Mucosa of stomach (tissue), 1 donor: ENCODE data around the gene AKT1S1.

ENCODE experiments used
- H3K27me3 ChIP-seq: one replicate; pipeline ENCODE4 v1.7.0; 2013; ENCODE audit warnings: mild to moderate bottlenecking, low read length; ENCODE audit not compliant: control insufficient read depth, insufficient read depth
- H3K36me3 ChIP-seq: one replicate; pipeline ENCODE4 v1.7.0; 2013; ENCODE audit warnings: low read length; ENCODE audit not compliant: control insufficient read depth, insufficient read depth
- H3K4me1 ChIP-seq: one replicate; pipeline ENCODE4 v1.7.0; 2013; ENCODE audit warnings: mild to moderate bottlenecking, low read length; ENCODE audit not compliant: control insufficient read depth, insufficient read depth
- H3K4me3 ChIP-seq: one replicate; pipeline ENCODE4 v1.7.0; 2013; ENCODE audit warnings: low read length
- H3K9ac ChIP-seq: one replicate; pipeline ENCODE4 v1.7.0; 2013; ENCODE audit warnings: mild to moderate bottlenecking, low read length, moderate library complexity
- H3K9me3 ChIP-seq: one replicate; pipeline ENCODE4 v1.7.0; 2013; ENCODE audit warnings: mild to moderate bottlenecking, low read length, moderate library complexity; ENCODE audit not compliant: control insufficient read depth
- donor health status: Pancreatic carcinoma.

Gene AKT1S1

DNA sequence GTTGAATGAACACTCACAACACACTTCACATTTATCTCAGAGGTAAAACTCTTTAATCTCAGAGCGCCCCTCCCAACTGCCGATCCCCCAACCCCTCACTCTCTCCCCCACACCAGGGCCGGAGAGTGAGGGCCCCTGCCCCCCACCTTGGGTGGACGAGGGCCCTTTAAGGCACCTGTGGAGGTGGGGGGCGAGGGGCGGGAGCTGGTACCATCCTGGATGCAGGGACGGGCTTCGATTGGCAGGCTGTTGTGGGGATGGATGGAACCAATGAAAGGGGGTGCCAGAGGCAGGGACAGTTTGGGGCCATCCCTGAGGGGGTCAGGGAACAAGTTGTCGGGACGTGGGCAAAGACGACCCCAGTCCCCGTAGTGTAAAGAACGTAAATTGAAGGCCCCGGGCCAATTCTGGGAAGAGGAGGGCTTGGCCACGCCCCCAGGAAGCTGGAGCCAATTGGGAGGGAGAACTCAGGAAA lies 8.1 kb downstream of the AKT1S1 start:
- peaks cover 43% of the 10 kb centered on the region for H3K4me1 ChIP-seq
- H3K9ac ChIP-seq: peak overlapping the region; percentile 22
- H3K9me3 ChIP-seq: no peaks in the 10 kb centered on the region
- H3K4me3 ChIP-seq: peak overlapping the region; percentile 38
- peaks cover 7% of the 10 kb centered on the region for H3K36me3 ChIP-seq
- H3K27me3 ChIP-seq: no peaks in the 10 kb centered on the region

DNA sequence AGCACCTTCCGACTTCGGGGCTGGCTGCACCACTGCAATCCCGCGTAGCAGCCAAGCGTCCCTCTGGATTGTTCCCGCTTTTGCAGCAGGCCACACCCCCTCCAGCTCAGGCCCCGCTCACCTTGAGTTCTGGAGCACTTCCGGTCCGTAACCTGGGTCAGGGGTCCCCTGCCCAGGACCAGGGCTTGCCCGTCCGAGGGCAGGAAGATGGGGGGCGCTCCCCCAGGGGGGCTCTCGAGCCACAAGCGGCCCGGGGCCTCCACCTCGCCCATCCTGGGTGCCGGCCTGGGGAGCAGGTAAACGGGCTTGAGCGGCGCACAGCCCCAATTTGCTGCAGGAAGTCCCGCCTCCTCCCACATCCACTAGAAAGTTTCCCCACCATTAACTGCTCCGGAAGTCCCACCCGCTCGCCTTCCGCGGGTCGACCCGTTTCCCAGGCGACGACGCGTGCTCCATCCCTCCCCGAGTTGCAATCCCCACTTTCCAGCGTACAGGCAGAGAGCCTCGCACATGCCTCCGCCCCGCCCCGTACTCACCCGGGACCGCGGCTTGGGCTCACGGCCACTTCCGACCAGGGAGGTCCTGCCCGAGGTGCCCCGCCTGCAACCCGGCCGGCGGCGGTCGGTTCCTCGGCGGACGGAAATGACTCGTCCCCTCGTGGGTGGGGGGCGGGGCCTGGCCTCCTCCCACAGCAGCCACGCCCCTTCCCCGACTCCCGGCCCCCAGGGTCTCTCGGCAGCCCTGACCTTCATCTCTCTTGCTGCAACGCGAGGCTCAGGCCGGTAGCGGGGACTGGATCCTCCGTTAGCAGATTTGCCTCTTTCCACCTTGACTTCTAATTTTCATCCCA lies 10.0 kb downstream of the AKT1S1 start, which contains the start of gene PNKP:
PNKP (minus strand) TSS at position 644 of the 850 bp plus-strand sequence; CDS start at position 272, 372 bp downstream.
- Histone ChIP-seq H3K4me3 (peak within 1 kb of the TSS; percentile 92), H3K9ac (peak within 1 kb of the TSS; percentile 82), H3K27me3 (no peaks in the 10 kb centered on the region), H3K4me1 (peaks cover 43% of the 10 kb centered on the region), H3K36me3 (peaks cover 11% of the 10 kb centered on the region), H3K9me3 (no peaks in the 10 kb centered on the region)

DNA sequence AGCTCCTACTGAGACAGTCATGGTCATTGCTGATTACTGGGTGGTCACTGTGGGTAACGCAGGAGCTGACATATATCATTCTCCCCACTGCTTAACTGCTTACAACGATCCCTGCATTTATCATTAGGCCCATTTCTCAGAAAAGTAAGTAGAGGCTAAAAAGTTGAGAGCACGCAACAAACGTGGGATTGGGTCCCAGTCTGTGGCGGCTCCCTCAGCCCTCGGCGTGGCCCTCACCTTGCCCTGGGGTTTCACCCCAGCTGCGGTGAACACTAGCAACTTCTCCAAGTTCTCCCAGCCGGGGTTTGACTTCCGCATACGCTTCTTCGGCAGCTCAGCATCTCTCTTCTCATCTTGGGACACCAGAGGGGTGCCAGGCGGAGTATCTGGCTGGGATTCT lies 12.3 kb downstream of the AKT1S1 start:
- Histone ChIP-seq H3K27me3 (no peaks in the 10 kb centered on the region), H3K9me3 (no peaks in the 10 kb centered on the region), H3K9ac (no peak overlapping the region), H3K4me3 (no peak overlapping the region), H3K4me1 (peaks cover 42% of the 10 kb centered on the region), H3K36me3 (peaks cover 18% of the 10 kb centered on the region)

DNA sequence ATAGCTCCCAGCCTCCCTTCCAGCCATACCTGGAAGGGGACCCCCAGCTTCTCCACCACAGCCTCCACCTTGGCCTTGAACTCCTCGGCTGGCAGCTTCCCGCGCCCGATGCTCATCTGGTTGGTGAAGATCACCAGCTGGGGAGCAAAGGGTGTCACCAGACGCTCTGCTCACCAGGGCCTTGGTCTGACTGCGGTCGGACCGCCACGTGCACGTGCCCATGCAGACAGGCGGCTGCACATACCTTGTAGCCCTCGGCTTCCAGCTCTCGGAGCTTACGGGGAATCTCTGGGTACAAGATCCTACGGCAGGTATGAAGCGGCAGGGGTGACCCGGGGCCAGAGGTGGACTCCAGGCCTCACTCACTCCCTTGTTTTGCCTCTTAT lies 13.2 kb downstream of the AKT1S1 start:
- H3K9me3 ChIP-seq: no peaks in the 10 kb centered on the region
- no peaks in the 10 kb centered on the region for H3K27me3 ChIP-seq
- H3K36me3 ChIP-seq: peaks cover 22% of the 10 kb centered on the region
- H3K4me1 ChIP-seq: peaks cover 42% of the 10 kb centered on the region
- no peak overlapping the region for H3K4me3 ChIP-seq
- no peak overlapping the region for H3K9ac ChIP-seq

DNA sequence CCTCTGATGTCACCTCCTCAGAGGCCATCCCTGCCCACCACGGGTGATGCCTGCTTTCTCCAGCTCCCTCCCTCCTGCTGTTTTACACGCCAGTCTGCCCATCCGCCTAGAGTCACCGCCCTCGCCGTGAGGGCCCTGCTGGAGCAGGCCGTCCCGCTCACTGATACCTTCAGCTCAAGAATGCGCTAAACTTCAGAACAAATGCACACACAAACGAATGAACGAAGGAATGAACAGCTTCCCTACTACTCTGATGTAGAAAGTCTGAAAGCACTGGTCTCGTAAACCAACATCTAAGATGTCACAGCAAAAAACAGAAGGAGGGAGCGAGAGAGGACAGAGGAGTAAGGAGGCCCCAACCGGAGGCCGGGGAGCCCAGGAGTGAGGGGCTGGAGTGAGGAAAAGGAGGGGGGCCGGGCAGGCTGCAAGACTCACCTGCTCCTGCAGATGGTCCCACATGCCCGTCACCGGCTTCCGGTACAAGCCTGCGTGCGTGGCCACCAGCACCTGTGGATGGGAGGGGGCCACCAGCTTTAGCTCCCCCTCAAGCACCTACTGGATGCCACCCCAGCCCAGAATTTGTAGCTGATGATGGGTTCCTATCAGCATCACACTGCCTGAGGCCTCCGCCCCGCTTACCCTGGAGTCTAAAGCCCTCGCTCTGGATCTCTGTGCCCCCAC lies 13.8 kb downstream of the AKT1S1 start:
- Histone ChIP-seq H3K36me3 (peaks cover 22% of the 10 kb centered on the region), H3K4me1 (peaks cover 39% of the 10 kb centered on the region), H3K9ac (no peak overlapping the region), H3K4me3 (no peak overlapping the region), H3K9me3 (no peaks in the 10 kb centered on the region), H3K27me3 (no peaks in the 10 kb centered on the region)

DNA sequence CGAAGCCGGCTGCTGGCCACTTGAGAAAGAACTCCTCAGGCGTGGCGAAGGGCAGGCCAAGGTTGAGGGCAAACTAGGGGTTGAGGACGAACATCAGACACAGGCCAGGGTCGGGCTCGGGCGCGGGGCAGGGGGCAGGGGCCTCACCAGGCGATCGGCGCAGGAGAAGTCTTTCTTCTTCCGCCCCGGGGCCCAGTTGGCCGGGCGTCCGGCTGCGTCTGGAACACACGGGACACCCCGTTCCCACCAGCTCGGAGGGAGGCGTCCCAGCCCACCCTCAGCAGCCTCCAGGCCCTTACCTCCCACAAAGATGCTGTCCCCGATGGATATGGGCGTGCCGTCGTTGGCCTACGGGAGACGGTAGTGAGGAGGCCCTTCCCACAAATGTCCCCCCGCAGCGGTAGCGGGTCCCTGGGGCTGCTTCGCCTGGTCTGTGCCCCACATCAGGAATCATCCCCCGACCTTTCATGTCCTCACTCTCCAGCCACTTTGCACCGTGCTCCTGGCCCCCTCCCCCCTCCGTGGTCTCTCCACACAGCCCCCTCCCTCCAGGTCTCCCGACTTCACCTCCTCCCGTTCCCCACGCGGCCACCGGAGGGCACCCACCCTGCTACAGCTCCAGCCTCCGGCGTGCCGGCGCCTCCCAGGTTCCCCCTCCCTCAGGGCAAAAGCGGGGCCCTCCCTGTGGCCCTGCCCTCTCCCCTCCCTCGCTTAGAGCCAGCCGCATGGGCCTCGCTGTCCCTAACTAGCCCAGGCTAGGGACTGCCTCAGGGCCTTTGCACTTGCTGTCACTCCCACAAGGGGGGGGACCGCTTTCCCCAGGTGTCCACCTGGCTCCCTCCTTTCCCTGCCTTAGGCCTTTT lies 14.5 kb downstream of the AKT1S1 start:
- H3K9me3 ChIP-seq: no peaks in the 10 kb centered on the region
- H3K9ac ChIP-seq: no peak overlapping the region
- no peaks in the 10 kb centered on the region for H3K27me3 ChIP-seq
- H3K4me3 ChIP-seq: no peak overlapping the region
- H3K36me3 ChIP-seq: peaks cover 24% of the 10 kb centered on the region
- H3K4me1 ChIP-seq: peaks cover 35% of the 10 kb centered on the region

DNA sequence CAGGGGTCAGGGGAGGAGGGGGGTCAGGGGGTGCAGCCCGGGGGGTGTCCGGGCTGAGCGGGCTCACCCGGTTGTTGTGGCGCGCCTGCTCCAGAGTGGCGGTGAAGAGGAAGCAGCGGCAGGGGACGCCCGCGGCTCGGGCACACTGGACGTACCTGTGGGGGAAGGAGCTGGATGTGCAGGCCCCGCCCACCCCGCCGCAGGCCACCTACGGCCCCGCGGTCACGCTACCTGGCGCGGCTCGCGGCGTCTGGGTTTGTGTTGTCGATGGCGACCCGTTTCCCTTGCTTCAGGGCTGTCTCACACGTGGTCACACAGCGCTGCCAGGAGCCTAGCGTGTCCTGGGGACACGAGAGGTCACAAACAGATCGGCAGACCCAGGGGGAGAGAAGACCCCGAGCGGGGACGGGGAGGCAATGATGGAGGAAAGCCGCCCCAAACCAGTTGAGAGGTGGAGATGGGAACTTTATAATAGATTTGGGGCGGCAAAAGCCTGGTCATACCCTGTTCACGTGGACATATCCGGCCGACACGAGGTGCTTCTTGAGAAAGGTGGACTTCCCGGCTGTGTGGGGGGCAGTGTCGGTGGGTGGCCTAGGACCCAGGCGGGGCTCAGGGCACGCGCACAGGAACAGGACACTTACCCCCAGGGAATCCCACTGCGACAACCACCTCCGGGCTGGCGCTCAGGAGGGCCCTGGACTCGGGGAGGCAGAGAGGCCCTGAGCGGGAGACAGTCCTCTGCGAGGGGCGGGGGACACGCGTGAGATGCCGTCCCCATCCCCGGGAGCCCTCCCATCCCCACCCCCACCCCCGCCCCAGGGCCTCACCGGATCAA lies 15.4 kb downstream of the AKT1S1 start:
- H3K27me3 ChIP-seq: no peaks in the 10 kb centered on the region
- peaks cover 31% of the 10 kb centered on the region for H3K36me3 ChIP-seq
- peaks cover 35% of the 10 kb centered on the region for H3K4me1 ChIP-seq
- H3K9ac ChIP-seq: peak overlapping the region; percentile 29
- no peaks in the 10 kb centered on the region for H3K9me3 ChIP-seq
- H3K4me3 ChIP-seq: no peak overlapping the region

DNA sequence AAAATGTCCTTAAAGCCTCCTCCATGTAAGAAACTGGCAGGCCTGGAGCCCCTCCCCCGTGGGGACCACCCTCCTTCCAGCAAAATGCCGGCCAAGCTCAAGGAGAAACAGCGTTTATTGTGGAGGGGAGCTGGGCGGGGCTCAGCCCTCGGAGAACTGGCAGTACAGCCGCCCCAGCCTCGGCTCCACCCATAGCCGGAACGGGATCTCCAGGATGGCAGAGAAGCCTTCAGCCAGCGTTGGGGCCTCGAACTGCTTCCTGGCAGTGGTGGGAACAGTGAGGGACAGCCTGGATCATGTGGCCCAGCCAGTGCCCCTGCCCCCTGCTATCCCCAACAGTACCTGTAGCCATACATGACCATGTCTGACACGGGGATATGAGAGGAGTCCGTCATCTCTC lies 16.0 kb downstream of the AKT1S1 start:
- Histone ChIP-seq H3K36me3 (peaks cover 31% of the 10 kb centered on the region), H3K4me3 (no peak overlapping the region), H3K27me3 (no peaks in the 10 kb centered on the region), H3K9me3 (no peaks in the 10 kb centered on the region), H3K9ac (peak overlapping the region; percentile 29), H3K4me1 (peaks cover 28% of the 10 kb centered on the region)

DNA sequence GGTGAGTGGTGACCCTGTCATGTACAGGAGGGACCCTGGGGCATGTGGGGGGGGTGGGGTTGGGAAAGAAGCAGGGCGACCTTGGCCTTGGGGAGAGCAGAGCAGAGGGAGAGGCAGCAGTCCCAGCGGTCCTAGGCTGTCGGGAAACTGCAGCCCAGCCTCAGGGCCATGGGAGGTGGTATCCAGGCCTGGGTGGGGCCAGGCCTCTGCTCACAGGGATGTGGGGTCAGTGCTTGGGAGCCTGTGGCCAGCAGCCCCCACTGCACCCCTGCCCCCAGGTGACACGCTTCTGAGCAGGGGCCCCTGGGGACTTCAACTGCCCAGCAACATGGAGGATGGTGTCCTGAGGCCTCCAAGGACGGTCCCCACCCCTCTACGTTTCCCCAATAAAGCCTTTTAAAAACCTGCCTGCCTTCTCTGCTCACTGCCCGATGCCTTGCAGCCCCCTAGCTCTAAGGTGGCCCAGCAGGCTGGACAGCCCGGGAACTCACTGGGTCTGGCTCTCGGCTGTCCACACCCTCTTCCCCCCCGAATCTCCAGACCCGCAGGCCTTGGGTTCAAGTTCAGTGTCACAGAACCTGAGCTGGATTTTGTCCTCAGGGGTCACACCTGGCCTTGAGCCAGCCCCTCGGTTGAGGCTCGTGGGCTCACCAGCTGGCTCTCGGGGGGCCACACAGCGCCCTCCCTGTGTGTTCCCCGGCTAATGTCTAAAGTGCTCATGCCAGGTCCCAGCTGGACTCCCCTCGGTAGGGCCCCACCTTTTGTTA lies 16.6 kb downstream of the AKT1S1 start:
- Histone ChIP-seq H3K9me3 (no peaks in the 10 kb centered on the region), H3K27me3 (no peaks in the 10 kb centered on the region), H3K9ac (peak overlapping the region; percentile 29), H3K4me3 (no peak overlapping the region), H3K4me1 (peaks cover 22% of the 10 kb centered on the region), H3K36me3 (peaks cover 31% of the 10 kb centered on the region)

DNA sequence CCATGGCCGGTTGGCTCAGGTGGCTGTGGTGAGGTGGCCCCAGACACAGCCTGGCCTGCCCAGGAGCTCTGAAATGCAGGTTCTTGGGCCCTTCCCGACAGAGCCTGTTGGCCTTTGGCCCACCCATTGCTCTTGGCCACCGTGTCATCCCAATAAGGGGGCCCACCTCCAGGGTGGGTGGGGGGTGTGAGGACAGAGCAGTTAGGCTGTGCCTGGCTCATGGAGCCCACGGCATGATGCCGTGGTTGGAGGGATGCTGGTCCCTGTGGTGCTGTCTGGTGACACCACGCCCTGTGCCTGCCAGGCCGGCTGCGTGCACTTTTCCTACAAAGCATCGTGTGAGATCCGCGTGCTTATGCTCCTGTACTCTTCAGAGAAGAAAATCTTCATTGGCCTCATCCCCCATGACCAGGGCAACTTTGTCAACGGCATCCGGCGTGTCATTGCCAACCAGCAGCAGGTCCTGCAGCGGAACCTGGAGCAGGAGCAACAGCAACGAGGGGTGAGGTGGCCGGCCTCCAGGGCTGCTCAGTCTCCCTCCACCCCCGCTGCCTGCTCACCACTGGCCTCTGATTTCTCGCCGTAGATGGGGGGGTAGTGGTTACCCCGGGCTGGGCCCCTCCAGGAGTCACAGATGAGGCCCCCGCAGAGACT lies 17.3 kb downstream of the AKT1S1 start:
- Histone ChIP-seq H3K9me3 (no peaks in the 10 kb centered on the region), H3K36me3 (peaks cover 31% of the 10 kb centered on the region), H3K4me3 (no peak overlapping the region), H3K27me3 (no peaks in the 10 kb centered on the region), H3K4me1 (peaks cover 15% of the 10 kb centered on the region), H3K9ac (no peak overlapping the region)
